MG63 (cell line): ENCODE measurements around the gene TIAM2. TPM values are rescaled to one million over a fixed set of nuclear protein-coding genes. Genes with fewer than 3 reads are reported as not detected.
"Not testable (repeated sequence)": the region's sequence is repeated elsewhere in the genome, so short reads cannot be mapped to it uniquely, and the experiment has no call there.

Experiments used
- DNase-seq: peaks from one replicate; pipeline ENCODE4 v3.0.0-alpha.2; 2020
- H3K27me3 ChIP-seq: fragments of 250-450 bp; sonication (Bioruptor Pico); 2 replicates; pipeline ENCODE4 v1.5.1; 2020; ENCODE audit warnings: mild to moderate bottlenecking, moderate library complexity
- H3K36me3 ChIP-seq: fragments of 250-450 bp; sonication (Bioruptor Pico); 2 replicates; pipeline ENCODE4 v1.5.1; 2020; ENCODE audit warnings: mild to moderate bottlenecking, moderate library complexity
- H3K4me3 ChIP-seq: fragments of 250-450 bp; sonication (Bioruptor Pico); 2 replicates; pipeline ENCODE4 v1.5.1; 2020; ENCODE audit warnings: mild to moderate bottlenecking, moderate library complexity
- H3K9me3 ChIP-seq: fragments of 250-450 bp; sonication (Bioruptor Pico); 2 replicates; pipeline ENCODE4 v1.5.1; 2020; ENCODE audit warnings: mild to moderate bottlenecking, moderate library complexity
- total RNA-seq: library from RNA; depleted of rRNA; stranded (reverse); fragments of >200 nt; shearing (Covaris generic); gene quantifications from 2 replicates; pipeline ENCODE4 v1.2.3, GENCODE V29; 2014; ENCODE audit warnings: low replicate concordance

TIAM2 gene
- total RNA-seq, 1 experiment from 2014 or later: 4.9 TPM

DNA sequence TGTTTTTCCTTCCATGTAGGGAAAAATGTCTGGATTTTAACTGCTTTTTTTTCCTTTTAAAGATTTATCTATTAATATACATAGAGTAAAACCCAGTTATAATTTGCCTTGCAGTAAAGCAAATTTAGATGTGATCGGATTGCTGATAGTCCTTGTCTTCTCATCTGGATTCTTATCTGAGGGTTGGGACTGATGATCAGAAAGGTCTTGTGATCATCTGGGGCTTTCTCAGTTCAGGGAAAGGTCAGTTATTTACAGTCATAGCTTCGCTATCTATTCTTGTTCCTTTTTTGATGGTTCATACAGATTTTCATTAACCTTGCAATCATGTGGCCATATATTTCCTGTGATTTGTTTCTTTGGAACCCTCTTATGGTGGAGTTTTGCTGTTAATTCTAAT, 204.9 kb downstream of the TIAM2 start:
- Histone ChIP-seq H3K36me3 (no peaks in the 10 kb centered on the region), H3K9me3 (no peaks in the 10 kb centered on the region), H3K27me3 (no peaks in the 10 kb centered on the region), H3K4me3 (no peak overlapping the region)
- DNase-seq: no peak

DNA sequence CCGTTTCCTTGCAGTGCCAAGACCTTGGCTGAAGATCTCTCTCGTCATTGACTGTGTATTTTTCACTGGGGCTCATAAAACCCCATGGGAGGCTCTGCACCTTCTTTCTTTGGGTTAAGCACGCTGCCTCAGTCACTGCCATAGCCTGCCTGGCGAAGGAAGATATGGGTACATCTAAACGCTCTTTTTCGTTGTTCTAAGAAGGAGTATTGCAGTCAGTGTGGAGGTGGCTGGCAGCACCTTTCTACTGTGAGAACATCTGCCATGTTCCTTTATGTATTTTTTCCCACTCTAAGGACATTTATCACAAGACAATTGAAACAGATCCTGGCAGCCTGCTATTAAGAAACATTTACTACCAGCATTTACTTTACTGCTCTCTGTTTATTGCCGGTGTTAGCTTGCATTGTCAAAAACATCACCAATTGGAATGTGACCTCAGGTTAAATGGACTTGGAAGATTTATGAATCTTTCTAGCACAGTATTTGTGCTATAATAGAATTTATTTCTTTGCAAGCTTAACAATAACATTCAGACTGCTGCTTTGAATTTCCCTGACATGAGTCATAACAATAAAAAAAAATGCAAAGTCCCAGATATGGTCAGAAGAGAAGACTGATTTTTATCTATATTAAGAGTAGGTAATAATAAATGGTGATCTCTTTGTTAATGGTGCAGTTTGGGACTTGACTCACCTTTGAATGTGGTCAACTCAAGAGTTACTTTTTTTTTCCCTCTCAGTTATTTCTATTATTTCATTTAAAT, 206.5 kb downstream of the TIAM2 start:
- DNase-seq: no peak
- Histone ChIP-seq H3K27me3 (no peaks in the 10 kb centered on the region), H3K9me3 (no peaks in the 10 kb centered on the region), H3K4me3 (no peak overlapping the region), H3K36me3 (no peaks in the 10 kb centered on the region)

DNA sequence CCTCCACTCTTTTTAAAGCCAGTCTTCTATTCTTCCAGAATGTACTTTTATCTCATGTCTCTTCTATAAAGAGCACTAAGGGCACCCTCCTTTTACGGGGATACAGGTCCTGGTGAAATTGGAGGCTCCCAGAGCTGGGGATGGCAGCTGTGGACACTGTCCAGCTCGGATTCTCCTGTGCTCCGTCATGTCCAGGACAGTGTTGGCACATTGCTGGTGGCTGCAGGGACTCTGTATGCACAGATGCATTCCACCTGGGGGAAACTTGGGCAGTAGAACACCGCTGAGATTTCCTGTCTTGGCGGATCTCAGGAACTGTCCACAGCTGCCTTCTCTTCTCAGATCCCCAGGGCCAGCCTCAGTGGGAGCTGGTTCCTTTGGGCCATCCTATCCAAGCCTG, 212.1 kb downstream of the TIAM2 start:
- H3K9me3 ChIP-seq: no peaks in the 10 kb centered on the region
- no peaks in the 10 kb centered on the region for H3K36me3 ChIP-seq
- no peak for DNase-seq
- H3K4me3 ChIP-seq: no peak overlapping the region
- H3K27me3 ChIP-seq: no peaks in the 10 kb centered on the region

DNA sequence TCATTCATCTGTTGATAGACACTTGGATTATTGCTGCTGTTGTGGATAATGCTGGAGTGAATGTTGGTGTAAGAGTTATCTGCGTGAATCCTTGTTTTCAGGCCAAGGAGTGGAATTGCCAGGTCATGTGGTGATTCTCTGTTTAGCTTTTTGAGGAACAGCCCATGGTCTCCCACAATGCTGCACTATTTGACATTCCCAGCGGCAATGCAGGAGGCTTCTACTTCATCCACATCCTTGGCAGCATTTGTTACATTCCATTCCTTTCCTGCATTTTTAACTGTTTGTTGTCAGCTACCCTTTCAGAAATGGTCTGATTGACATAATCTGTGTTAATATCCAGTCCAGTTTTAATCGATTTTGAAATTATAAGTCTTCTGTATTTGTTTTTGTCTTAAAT, 217.0 kb downstream of the TIAM2 start:
- DNase-seq: no peak
- H3K9me3 ChIP-seq: no peaks in the 10 kb centered on the region
- no peaks in the 10 kb centered on the region for H3K36me3 ChIP-seq
- no peaks in the 10 kb centered on the region for H3K27me3 ChIP-seq
- no peak overlapping the region for H3K4me3 ChIP-seq

DNA sequence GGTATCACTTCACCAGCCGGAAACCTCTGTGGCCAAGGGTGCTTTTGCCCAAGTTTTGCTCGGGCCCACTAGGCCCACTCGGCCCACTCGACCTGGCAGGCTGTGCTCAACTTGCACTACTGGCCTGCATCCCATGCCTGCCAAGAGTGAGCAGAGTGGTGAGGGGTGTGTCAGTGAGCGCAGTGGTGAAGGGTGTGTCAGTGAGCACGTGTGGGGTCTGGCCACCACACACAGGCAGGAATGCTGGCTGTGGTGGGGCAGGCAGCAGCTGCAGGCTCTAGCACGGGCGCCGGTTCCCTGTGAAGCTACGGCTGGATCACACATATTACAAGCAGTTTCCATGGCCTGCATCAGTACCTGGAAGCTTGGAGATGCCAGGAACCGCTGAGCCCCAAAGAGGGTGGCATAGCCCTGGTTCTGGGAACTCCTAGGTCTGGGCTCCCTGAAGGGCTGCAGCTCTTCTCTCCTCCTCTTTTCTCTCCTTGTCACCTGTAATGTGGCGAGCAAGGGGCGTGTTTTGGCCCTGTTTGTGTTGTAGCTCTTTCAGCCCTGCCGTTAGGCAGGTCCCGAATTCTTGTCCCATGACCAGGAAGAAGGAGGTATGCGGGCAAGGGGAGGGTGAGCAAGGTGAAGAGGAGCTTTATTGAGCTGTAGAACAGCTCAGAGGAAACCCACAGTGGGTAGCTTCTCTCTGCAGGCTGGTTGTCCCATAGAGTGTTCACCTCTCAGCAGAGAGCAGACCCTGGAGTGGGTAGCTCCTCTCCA, 217.7 kb downstream of the TIAM2 start:
- no peak for DNase-seq
- Histone ChIP-seq H3K36me3 (no peaks in the 10 kb centered on the region), H3K4me3 (no peak overlapping the region), H3K27me3 (no peaks in the 10 kb centered on the region), H3K9me3 (no peaks in the 10 kb centered on the region)

DNA sequence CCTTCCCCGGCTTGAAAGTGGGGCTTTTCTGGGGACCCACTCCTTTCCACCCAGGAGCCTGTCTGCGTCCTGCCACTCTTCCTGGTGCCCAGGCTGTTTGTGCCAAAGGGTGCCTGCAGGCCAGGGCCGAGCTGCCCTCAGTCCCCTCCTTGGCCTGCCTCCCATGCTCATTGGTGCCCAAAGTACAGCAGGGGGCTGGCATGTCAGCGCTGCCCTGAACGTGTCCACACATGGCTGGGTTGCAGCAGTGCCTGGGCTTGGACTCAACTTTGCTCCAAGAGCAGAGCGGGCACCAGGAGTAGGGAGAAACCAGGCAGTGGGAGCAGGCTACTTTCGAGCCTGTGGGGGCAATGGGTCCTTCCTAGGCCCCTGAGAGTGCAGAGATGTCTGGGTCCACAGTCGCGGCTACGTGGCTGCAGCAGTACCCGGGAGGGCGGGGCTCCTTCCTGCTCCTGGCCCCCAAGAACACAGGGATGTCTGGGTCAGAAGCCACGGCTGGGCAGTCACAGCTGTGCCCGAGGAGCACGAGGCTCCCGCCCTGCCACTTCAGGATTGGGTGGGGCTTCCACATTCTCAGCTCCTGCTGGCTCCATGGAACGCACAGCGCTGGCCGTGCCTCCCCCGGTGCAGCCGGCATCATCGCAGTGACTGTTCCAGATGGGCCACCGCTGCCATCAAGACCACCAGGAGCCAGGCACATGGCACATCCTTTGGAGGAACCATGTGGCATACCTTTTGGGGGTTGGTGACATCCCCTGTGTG, 218.7 kb downstream of the TIAM2 start:
- DNase-seq: no peak
- H3K27me3 ChIP-seq: no peaks in the 10 kb centered on the region
- no peaks in the 10 kb centered on the region for H3K36me3 ChIP-seq
- H3K9me3 ChIP-seq: no peaks in the 10 kb centered on the region
- H3K4me3 ChIP-seq: no peak overlapping the region

DNA sequence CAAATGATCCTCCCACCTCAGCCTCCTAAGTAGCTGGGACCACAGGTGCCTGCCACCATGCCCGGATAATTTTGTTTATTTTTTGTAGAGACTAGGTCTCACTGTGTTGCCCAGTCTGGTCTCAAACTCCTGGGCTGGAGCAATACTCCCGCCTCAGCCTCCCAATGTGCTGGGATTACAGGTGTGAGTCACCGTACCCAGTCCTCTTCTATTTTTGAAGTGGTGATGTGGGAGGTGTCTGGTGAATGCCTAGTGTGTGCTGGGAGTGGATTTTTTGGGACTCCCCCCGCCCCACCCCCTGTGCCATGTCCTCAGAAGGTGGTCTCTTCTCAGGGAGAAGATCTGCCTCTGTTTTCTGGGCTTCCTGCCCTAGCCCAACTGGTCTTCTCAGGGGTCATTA, 220.8 kb downstream of the TIAM2 start:
- Histone ChIP-seq H3K9me3 (no peaks in the 10 kb centered on the region), H3K4me3 (no peak overlapping the region), H3K27me3 (no peaks in the 10 kb centered on the region), H3K36me3 (no peaks in the 10 kb centered on the region)
- no peak for DNase-seq

DNA sequence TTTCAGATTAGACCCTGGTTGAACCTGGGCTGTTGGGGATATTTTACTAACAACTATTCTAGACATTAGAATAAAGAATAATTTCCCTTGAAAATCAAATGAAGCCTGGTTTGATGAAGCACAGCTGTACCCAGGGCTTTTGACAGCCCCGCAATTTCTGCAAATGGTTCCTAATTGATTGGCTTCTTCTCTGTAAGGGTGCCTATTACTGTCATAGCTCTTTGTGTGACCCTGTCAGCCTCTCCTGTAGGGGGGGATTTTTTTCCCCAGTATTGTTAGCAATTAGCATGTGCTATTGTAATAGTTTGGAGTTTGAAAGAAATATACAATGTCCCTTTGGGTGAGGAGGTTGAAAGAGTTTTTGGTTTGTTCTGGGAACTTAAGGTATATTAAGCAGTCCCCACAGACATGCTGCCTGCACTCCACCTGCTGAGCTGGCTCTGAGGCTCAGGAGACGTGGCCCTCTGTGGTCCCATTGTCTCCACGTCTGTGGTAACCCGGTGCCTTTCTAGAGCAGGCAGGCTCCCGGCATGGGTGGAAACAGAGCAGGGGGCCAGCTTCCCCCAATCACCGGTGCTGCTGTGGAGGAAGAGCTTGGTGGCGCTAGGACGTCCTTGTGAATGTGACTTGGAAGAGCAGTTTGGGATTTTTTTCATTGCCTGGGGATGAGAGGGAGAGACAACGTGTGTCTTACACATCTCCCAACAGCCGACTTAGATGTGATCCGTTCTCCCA, 221.4 kb downstream of the TIAM2 start:
- Histone ChIP-seq H3K9me3 (no peaks in the 10 kb centered on the region), H3K36me3 (no peaks in the 10 kb centered on the region), H3K4me3 (no peak overlapping the region), H3K27me3 (no peaks in the 10 kb centered on the region)
- no peak for DNase-seq

DNA sequence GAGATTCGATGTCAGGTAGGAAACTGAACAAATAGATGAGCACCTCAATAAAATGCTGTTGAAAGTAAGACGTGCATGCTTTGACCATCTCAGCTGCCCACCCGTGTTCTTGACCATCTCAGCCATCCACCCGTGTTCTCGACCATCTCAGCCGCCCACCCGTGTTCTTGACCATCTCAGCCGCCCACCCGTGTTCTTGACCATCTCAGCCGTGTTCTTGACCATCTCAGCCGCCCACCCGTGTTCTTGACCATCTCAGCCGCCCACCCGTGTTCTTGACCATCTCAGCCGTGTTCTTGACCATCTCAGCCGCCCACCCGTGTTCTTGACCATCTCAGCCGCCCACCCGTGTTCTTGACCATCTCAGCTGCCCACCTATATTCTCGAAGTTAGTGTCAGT, 223.6 kb downstream of the TIAM2 start:
- not testable (repeated sequence) for H3K9me3 ChIP-seq, H3K4me3 ChIP-seq, DNase-seq, H3K36me3 ChIP-seq, H3K27me3 ChIP-seq

DNA sequence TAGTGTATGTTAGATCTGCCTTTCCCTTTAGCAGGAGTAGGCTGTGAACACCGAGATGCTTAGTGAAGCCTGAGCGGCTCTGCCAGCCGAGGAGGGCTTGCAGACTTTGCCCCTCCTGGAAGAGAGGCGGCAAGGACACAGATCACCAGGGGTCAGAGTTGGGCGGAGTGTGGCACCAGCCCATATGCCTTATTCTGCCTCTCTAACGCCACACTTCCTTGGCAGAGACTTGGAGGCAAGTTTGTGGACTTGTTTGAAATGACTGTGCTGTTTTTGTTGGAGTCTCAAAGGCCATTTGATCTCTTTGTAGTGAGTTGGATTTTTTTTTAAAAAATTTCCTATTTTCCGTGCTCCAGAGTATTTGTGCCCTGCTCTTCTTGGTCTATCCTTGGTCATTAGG, 224.2 kb downstream of the TIAM2 start:
- Histone ChIP-seq H3K27me3 (no peaks in the 10 kb centered on the region), H3K36me3 (no peaks in the 10 kb centered on the region), H3K4me3 (no peak overlapping the region), H3K9me3 (no peaks in the 10 kb centered on the region)
- peak; percentile 39 for DNase-seq

DNA sequence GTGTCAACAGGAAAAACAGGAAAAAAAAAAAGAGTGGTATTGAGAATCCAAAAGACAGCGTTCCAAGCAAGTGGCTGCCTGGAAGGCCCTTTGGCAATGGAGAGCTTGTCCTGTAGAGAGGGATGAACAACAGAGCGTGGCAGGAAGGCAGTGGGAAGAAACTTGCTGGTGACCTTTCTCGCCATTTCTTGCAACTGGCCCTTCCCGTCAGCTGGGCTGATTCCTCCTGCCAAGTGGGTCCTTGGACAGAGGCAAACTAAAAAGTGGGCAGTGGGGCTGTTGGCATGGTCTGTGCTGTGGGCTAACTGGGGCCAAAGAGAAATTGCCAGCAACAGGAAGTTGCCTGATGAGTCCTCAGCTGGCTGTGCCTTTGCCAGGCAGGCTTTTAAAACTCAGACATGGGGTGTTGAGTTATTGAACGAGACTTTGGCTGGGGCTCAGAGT, 224.8 kb downstream of the TIAM2 start:
- H3K36me3 ChIP-seq: no peaks in the 10 kb centered on the region
- no peaks in the 10 kb centered on the region for H3K27me3 ChIP-seq
- no peaks in the 10 kb centered on the region for H3K9me3 ChIP-seq
- DNase-seq: peak; percentile 81
- no peak overlapping the region for H3K4me3 ChIP-seq

DNA sequence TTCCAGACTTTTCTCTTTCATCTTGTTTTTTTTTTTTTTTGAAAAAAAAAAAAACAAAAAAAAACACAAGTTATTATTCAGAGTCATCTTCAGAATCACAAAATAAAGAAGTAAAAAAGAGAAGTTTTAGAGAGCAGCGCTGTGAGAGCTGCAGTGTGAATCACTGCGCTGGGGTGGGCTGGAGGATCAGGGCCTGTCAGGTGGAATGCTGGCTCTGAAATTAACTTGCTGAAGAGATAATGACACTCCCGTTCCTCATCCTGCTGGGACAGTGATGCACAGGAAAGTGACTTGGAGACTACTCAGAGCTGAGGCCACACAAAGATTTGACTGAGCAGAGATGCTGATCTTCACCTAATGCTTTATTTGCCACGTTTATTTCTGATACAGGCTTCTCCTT, 226.0 kb downstream of the TIAM2 start:
- no peaks in the 10 kb centered on the region for H3K36me3 ChIP-seq
- DNase-seq: no peak
- no peaks in the 10 kb centered on the region for H3K27me3 ChIP-seq
- no peaks in the 10 kb centered on the region for H3K9me3 ChIP-seq
- H3K4me3 ChIP-seq: no peak overlapping the region

DNA sequence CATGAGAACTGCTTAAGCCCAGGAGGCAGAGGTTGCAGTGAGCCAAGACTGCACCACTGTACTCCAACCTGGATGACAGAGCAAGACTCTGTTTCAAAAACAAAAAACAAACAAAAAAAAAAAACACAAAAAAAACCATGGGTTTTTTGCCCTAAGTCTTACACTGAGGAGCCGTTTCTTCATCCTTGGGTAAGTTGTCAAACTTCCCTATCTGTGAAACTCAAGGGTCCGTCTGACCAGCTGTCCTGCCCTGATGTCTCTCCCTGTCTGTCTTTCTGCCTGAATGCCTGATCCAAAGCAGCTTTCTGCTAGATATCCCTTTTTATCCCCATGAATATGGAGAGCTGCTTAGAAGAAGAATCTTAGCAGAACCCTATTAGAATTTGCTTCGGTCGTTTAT, 227.4 kb downstream of the TIAM2 start:
- Histone ChIP-seq H3K36me3 (no peaks in the 10 kb centered on the region), H3K9me3 (no peaks in the 10 kb centered on the region), H3K4me3 (no peak overlapping the region), H3K27me3 (no peaks in the 10 kb centered on the region)
- no peak for DNase-seq

DNA sequence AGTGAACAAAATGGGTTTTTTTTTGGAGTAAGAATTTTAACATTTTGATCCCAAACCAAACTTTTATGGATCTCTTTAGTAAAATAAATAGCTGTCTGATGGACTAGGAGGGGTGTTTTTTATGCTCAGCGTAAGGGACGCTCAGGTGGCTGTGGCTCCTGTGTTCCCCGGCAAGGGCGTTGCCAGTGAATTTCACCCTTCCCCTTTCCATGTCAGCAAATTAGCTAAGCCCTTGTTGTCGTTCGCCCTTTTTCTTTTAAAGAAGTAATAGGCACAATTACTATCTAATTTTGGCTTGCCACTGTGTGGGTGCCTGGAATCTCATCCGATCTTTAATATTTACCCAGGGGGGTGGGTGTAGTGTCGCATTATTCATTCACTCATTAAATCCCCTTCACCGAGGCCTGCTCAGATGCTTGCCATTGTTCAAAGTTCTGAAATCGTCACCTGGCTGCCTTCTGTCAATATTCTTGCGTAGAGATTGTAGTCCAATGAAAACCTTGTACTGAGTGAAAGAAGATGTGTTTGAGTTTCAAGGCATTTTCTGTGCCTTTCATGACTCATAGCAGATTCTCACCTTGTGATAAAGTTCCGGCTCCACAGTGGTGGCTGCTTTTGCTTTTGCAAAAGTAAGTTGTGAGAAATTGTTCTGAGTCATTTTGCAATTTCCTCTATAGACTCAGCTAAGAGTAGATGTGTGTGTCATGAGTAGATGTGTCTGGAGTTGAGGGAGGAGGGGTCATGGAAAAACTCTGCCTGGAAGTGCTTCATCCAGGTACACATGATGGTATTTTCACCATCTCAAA, 228.7 kb downstream of the TIAM2 start:
- no peaks in the 10 kb centered on the region for H3K9me3 ChIP-seq
- no peaks in the 10 kb centered on the region for H3K36me3 ChIP-seq
- no peak for DNase-seq
- no peak overlapping the region for H3K4me3 ChIP-seq
- no peaks in the 10 kb centered on the region for H3K27me3 ChIP-seq

DNA sequence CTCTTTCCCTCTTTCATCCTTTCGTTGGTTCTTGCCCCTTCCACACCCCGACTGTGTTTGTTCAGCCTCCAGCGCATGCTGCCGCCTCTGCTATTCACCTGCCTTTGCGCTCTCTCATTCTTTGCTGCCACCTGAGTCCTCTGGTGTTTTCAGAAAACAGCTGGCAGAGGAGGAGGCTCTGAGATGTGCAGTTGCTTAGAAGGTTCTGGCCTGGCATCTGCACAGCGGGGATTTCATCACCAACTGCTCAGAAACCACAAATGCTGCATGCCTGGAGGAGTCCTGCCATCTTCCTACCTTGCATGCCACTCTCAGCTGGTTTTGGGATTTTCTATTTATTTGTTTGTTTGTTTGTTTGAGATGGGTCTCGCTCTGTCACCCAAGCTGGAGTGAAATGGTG, 229.5 kb downstream of the TIAM2 start:
- no peak for DNase-seq
- Histone ChIP-seq H3K9me3 (no peaks in the 10 kb centered on the region), H3K27me3 (no peaks in the 10 kb centered on the region), H3K4me3 (no peak overlapping the region), H3K36me3 (no peaks in the 10 kb centered on the region)

DNA sequence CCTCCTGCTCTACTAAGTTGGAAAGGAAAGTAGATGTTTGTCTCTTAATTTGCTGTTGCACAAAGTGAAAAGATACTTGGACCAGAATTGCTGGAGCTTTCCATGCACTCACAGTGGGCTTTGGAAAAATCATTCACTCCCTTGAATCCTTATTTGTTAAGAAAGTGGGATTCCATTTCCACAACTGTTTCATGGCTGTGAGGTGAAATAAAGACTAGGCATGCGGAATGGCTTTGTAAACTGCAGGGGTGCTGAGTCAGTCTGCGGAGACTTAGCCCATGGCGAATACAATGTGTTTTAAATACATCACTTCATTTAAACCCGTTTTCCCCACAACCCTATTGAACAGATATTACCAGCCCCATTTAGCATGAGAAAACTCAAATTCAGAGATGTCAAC, 231.9 kb downstream of the TIAM2 start:
- Histone ChIP-seq H3K9me3 (no peaks in the 10 kb centered on the region), H3K27me3 (no peaks in the 10 kb centered on the region)
- no peak for DNase-seq

More for the DNA sequence above, 231.9 kb downstream of the TIAM2 start:
- no peaks in the 10 kb centered on the region for H3K36me3 ChIP-seq
- no peak overlapping the region for H3K4me3 ChIP-seq
